Fibroblast of upper back skin (primary cell): ENCODE results near the gene B3GAT3.
"Not testable (repeated sequence)": the region's sequence is repeated elsewhere in the genome, so short reads cannot be mapped to it uniquely, and the experiment has no call there.

Source experiments
- DNase-seq: peaks from one replicate; pipeline ENCODE4 v3.0.0-alpha.2; 2013

B3GAT3 gene

GRCh38 chr11:62621567-62622470 lies at the start of gene B3GAT3:
TSS of gene B3GAT3 (minus strand) at chr11:62621986. CDS start at chr11:62621947, 39 bp downstream.
- peak; percentile 97 for DNase-seq

- DNase-seq = no peak
Observed at GRCh38 chr11:62671236-62671607, 49.4 kb upstream of the B3GAT3 start.

- DNase-seq = no peak
Observed at GRCh38 chr11:62669420-62670161, 47.8 kb upstream of the B3GAT3 start.

GRCh38 chr11:62667460-62667859 lies 45.7 kb upstream of the B3GAT3 start:
- no peak for DNase-seq

GRCh38 chr11:62666259-62666926 lies 44.6 kb upstream of the B3GAT3 start:
- no peak for DNase-seq

- peak; percentile 42 for DNase-seq
Observed at GRCh38 chr11:62665599-62666258, 43.9 kb upstream of the B3GAT3 start.

GRCh38 chr11:62665075-62665598 lies 43.4 kb upstream of the B3GAT3 start, which contains the start of the genes C11orf98 and CSKMT:
TSS of gene C11orf98 (minus strand) at chr11:62665210. CDS start at chr11:62665169, 41 bp downstream.
TSS of gene CSKMT (plus strand) at chr11:62665312. CDS start at chr11:62665880, 568 bp downstream.
- peak; percentile 94 for DNase-seq

GRCh38 chr11:62664405-62665074 lies 42.8 kb upstream of the B3GAT3 start:
- peak; percentile 35 for DNase-seq

- no peak for DNase-seq
Observed at GRCh38 chr11:62656796-62657429, 35.1 kb upstream of the B3GAT3 start.

GRCh38 chr11:62654297-62654696 lies 32.5 kb upstream of the B3GAT3 start:
- no peak for DNase-seq

GRCh38 chr11:62652161-62653006 lies 30.6 kb upstream of the B3GAT3 start:
- DNase-seq = no peak

GRCh38 chr11:62650283-62650682 lies 28.5 kb upstream of the B3GAT3 start:
- DNase-seq = not testable (repeated sequence)

GRCh38 chr11:62649486-62649885 lies 27.7 kb upstream of the B3GAT3 start:
- no peak for DNase-seq

GRCh38 chr11:62648967-62649364 lies 27.2 kb upstream of the B3GAT3 start:
- DNase-seq = no peak

- DNase-seq = no peak
Observed at GRCh38 chr11:62648185-62648966, 26.6 kb upstream of the B3GAT3 start.

- DNase-seq = no peak
Observed at GRCh38 chr11:62647609-62648005, 25.8 kb upstream of the B3GAT3 start.

- no peak for DNase-seq
Observed at GRCh38 chr11:62646825-62647608, 25.2 kb upstream of the B3GAT3 start.
